H1 (cell line): ENCODE results near the gene GAB2. TPM values are rescaled to one million over a fixed set of nuclear protein-coding genes. Genes with fewer than 3 reads are reported as not detected.

Experiments
- SIN3A ChIP-seq, 2 experiments: IDR thresholded peaks in 1 of 2; conservative IDR thresholded peaks in 1 of 2; 2 replicates each; pipeline ENCODE4 v1.6.1; 2011 to 2012; ENCODE audit warnings: low read length in 2 of 2, improper control_type of control experiment in 1 of 2, low read depth in 1 of 2, mild to moderate bottlenecking in 1 of 2
- polyA plus RNA-seq, 7 experiments: library from polyadenylated mRNA; depleted of rRNA in 3 of 7; stranded (reverse) in 5 of 7; unstranded in 2 of 7; fragments of >200 nt in 5 of 7; fragments of 200-250 nt in 2 of 7; gene quantifications; 1 replicate in 5 of 7; 2 replicates in 1 of 7; 4 replicates in 1 of 7; pipeline versions ENCODE4 v1.2.1 to v1.2.3, GENCODE V29; 2011 to 2013; ENCODE audit warnings: missing spikeins in 2 of 7, mixed read lengths in 2 of 7
- total RNA-seq: library from RNA; stranded (reverse); fragmentation: NEBNext Ultra II Directional; extraction: Animal tissue kit (Norgen Biotek cat#: 25700); gene quantifications from 2 replicates; pipeline ENCODE4 v1.2.1, GENCODE V29; 2021

The GAB2 gene
- total and polyA plus RNA-seq, 2 of the 8 experiments (the other 6 are each of a cell fraction or from before 2014, with no cell fraction given): 6.3 to 14.0 TPM

DNA sequence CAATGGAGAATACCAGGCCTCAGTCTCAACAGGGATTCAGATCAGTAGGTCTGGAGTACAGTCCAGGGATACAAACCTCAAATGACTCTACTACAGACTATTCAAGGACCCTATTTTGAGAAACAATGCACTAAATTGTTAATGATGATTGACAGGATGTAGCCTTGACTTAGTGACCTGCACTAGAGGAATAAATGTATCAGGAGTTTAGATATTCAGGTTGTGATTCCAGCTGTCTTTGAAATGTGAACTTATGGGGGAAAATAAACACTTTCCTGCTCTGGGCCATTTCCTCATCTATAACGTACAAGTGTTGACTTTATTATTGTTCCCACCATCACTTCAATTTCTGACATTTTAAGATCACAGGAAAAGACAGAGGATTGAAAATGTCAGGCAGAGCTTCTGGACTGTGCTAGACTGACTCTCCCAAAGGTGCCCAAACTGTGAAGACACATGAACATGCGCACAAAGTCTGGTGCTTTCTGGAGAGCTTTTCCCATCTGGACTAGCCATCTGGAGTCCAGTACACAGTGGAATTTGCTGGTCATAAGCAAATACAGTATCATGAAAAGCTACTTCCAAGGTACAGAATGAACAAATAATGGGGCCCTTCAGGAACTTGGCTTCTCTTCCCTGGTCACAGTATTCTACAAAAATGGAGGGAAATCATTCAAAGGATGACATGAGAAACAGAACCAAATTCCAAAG is 118.5 kb downstream of the GAB2 start (continued):
- TF ChIP-seq SIN3A (conservative IDR thresholded peaks at IDR 0.05 in 1 of 2, IDR thresholded peaks at IDR 0.05 in 1 of 2; ENCODE audit: low read depth in 1 of 2, low read length in 2 of 2): no peak
